ENCODE measurements around the gene P3H3.
"Not testable (repeated sequence)": the region's sequence is repeated elsewhere in the genome, so short reads cannot be mapped to it uniquely, and the experiment has no call there.

GRCh38 chr12:6870304-6870703 is 42.1 kb downstream of the P3H3 start:
- TF ChIP-seq CTCF (IDR thresholded peaks at IDR 0.05; ENCODE audit: low read depth, low read length, missing input control); JUND (IDR thresholded peaks at IDR 0.05); ZBTB33 (IDR thresholded peaks at IDR 0.05); MAX (IDR thresholded peaks at IDR 0.05); RAD21 (IDR thresholded peaks at IDR 0.05); ATF3 (IDR thresholded peaks at IDR 0.05); YY1 (IDR thresholded peaks at IDR 0.05); REST (IDR thresholded peaks at IDR 0.05); FOXA1 (IDR thresholded peaks at IDR 0.05); EGR1 (IDR thresholded peaks at IDR 0.05; ENCODE audit: low read depth in 2 of 2); GABPA (IDR thresholded peaks at IDR 0.05 in 1 of 2, conservative IDR thresholded peaks at IDR 0.05 in 1 of 2); SP1 (IDR thresholded peaks at IDR 0.05): not testable (repeated sequence)

Data from liver (tissue), 3 donors.